HG03457 (cell line): ENCODE measurements around the gene NTM.

Experiments
- ATAC-seq: cut with Tn5 transposase; IDR thresholded peaks from one replicate; pipeline ENCODE4 v1.9.1; 2021; ENCODE audit warnings: moderate number of reproducible peaks; ENCODE audit not compliant: unreplicated experiment

Gene NTM

DNA sequence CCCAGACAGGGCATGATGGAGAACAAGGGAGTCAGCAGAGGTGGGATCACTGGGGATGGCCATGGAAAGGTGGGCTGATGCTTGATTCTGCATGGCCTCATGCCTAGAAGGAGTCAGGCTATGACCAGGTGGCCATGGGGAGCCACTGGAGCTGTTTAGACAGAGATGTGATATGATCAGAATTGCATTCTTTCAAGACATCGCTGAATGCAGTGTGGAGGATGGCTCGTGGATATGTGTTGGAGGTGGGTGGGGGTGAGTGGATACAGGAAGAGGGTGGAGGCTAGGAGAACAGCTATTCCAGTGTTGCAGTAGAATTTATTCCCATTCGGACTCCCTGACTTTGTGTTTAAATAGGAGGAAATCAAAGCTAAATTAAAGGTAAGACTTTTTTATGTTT, 841.1 kb downstream of the NTM start:
- no peak for ATAC-seq

DNA sequence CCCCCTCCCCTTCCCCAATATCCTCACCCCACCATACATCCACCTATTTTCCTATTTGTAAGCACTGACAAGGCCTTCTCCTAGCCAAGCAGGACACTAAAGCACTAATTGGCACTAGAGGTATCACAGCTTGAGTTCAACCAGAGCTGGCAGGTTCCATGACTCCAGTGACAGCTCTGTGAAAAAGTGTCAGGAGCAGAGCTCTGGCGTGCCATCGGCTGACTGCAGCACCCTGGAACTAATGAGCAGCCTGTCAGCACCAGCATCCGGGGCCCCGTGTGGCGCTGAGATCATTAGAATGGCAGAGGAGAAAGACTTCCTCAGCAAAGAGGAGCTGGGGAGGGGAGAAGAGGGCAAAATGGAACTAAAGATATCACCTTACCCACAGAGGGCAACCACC, 847.4 kb downstream of the NTM start:
- ATAC-seq = no peak

DNA sequence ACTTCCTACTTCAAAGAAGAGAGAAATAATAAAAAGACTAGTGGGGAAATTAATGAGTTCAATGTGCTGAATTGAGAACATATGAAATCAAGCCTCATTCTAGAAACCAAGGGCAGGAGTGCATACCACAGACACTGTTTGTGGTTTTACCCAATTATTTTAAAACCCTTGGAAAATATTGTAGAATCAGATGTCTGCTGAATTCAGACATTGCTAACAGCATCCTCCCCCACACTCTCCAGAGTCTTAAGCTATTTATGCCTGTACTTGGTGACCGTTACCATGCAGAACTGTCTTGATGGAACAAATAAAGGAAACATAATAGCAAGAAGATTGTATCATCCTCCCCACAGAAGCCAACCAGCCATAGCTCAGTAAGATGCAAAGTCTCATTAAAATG, 850.1 kb downstream of the NTM start:
- ATAC-seq = no peak

DNA sequence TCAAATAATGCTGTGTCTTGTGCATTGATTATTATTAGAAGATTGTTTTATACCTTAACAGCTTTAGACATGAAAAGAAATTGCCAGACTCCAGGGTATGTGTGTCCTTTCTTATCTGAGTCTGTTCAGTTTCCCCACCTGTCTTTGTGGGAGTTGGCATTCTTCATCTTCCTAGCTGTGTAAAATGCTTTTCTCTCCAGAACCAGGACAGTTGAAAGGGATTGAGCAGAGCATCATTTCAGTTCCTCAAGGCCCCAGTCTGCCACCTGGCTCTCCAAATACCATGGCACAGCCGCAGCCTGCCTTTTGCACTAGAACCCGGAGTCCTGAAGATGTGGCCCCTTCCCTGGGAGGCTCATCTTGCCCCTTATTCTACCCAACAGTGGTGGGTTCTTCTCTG, 851.9 kb downstream of the NTM start:
- ATAC-seq = no peak

DNA sequence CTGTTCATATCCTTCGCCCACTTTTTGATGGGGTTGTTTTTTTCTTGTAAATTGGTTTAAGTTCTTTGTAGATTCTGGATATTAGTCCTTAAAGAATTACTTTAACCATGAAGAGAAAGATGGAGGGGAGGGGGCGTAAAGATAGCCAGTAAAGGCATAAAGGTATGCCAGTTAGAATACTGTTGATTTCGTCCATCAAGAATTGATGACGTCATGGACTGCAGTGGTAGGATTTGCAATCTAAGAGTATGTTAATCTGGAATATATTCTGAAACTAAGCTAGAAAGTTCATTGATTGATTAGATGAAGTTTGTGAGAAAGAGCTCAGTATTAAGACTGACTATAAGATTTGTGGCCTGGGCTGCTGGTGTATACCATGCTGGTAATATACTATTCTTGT, 856.1 kb downstream of the NTM start:
- no peak for ATAC-seq

DNA sequence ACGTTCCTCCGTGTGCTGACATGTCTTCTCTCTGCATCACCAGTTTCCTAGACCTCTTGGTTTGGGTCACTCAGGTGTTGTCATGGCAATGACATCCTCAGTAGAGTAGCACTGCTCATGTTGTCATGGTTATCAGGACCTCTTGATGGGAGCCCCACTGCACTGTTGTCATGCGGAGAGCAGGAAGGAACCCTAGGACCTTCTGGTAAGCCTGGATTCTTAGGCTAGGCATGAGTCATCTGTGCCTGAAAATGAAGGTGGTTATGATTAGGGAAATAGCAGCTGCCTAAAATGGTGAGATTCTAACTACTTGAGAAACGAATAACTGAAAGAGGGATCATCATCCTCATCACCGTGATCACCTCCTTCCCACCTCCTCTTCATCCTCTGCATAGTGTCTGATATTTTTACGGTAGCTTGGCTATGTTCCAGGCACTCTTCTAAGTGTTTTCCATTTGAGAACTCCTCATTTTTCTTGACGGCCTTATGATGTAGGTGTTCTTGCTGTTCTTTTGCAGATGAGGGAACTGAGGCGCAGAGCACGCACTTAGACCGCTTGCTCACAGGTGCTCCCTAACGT, 858.4 kb downstream of the NTM start:
- ATAC-seq = no peak

DNA sequence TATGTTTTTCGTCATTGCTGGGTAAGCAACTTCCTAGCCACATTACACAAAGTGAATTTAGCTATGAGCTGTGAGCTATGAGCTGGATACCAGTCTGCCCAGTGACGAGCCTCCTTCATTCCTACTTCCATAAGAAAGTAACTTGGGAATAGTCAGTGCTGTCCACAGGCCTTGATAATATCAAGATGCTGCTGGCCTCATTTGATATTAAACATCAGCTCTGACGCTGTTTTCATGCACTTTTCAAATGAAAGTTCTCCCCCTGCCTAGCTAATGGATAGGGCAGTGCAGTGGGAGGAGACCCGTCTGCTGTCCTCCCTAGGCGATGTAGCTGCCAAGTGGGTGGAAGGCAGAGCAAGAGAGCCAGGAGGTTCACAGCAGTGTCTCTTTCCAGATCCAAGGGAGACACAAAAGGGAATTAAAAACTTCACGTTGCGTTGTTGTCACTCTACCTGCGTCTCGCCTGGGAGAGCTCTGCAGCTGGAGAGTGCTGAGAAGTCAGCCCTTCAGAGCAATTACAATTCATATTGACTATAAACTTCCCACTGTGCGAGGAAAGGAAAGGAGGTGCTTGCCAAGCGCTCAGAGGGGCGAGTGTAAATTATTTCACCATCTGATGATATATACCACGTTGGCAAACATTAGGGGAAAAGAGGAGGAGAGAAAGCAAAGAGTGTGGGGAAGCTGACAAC, 861.4 kb downstream of the NTM start:
- no peak for ATAC-seq

DNA sequence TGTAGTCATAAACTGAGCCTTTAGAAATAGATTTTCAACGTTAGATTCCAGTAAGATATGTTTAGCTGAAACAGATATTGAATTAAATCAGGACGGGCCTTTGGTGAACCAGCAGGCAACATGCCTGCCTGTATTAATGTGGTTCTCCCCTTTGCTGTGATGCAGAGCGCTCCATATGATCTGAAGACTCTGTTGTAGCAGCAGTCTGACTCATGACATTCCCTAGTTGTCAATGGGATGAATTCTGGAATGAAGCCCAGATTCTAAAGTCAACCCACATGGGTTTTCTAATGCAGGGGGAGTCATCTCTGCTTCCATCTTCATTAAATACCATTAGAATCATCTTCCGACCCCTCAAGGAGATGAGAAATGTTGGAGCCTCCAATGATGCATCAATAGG, 864.5 kb downstream of the NTM start:
- no peak for ATAC-seq

DNA sequence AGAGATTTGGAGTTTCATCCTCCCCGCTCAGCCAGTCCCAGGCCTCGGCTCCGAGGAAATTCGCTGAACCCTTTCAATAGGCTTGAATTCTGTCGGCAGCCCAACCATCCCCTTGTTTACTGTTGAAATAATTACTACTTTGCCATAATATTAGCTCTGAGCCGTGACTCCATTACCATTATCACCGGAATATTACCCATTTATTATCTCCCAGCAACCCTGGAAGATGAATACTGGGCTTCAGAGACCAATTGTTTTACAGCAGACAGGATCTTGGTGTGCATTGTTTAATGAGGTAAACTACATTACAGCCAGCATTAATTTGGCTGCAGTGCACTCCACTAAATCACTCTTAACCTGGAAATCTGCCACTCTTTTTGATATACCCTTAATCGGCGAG, 867.4 kb downstream of the NTM start:
- ATAC-seq = no peak

DNA sequence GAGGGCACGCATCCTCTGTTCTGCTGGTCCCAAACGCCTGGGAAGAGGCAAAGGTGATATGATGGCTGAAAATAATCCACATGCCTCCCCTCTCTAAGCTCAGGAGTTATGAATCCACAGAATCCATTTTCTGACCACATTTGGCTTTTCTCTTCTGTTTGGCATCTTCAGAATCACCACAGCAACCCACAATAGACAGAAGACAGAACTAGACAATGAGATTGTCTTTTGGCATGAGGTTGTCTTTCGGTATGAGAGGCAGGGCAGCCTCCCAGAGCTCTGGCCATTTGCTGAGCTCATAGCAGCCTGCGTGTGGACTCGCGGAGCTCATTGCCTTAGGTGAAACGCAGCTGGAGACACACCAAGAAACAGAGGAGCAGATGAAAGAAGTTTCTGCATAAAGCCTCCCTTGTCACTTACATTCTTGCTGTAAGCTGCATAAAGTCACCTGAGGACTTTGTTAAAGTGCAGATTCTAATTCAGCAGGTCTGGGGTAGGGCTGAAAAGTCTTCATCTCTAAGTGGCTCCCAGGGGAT, 868.0 kb downstream of the NTM start:
- no peak for ATAC-seq

DNA sequence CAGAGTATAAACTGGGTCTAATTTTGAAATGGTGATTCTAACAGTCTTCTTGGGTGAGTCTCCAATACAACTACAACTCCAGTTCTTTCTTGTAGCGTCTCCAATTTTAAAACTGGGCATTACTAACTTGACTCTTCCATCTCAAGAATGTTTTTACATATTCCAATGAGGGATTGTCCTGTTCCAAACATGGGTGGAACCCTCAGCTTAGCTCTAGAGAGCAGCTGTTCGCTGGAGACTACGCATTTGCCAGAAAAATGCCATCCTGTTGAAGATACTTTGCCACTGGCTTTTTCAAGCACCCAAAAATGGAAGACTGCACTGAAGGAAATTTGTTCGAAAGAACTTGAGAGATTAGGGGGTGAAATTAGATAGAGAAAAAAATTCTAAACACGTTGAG, 870.0 kb downstream of the NTM start:
- no peak for ATAC-seq

DNA sequence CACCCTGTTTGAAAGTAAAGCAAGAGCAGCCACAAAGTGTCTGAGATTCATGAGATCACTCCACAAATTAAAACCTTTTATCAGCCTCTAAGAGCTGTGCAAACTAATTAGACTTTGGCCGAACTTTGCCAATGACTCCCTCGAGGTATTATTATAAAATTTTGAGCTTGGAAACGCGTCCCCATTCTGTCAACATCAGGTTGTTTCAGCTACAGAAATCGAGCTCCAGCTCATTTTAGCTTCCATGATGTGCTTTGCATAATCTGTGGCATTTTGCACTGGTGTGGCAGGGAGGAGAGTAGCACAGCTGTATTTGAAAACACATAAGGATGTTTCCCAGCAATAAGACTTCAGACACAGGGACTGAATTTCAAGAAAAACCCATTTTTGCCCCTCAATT, 872.2 kb downstream of the NTM start:
- no peak for ATAC-seq

DNA sequence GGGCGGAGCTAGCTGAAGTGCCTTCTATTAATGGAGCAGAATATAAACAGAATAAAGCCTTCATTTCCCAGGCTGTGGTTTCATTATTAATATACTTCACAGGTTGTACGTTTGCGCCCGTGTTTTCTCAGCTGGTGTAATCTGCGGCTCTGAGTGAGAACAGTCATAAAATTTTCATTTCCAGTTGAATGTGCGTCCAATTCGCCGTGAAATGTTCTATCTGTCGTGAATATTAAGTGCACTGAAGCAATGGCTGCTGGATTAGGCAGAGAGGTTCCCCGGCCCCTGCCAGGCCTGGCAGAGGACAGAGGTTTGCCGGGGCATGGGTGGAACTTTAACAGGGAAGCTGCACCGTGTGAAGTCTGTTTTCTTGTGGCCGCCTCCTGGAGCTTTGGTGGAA, 874.4 kb downstream of the NTM start:
- ATAC-seq = no peak

DNA sequence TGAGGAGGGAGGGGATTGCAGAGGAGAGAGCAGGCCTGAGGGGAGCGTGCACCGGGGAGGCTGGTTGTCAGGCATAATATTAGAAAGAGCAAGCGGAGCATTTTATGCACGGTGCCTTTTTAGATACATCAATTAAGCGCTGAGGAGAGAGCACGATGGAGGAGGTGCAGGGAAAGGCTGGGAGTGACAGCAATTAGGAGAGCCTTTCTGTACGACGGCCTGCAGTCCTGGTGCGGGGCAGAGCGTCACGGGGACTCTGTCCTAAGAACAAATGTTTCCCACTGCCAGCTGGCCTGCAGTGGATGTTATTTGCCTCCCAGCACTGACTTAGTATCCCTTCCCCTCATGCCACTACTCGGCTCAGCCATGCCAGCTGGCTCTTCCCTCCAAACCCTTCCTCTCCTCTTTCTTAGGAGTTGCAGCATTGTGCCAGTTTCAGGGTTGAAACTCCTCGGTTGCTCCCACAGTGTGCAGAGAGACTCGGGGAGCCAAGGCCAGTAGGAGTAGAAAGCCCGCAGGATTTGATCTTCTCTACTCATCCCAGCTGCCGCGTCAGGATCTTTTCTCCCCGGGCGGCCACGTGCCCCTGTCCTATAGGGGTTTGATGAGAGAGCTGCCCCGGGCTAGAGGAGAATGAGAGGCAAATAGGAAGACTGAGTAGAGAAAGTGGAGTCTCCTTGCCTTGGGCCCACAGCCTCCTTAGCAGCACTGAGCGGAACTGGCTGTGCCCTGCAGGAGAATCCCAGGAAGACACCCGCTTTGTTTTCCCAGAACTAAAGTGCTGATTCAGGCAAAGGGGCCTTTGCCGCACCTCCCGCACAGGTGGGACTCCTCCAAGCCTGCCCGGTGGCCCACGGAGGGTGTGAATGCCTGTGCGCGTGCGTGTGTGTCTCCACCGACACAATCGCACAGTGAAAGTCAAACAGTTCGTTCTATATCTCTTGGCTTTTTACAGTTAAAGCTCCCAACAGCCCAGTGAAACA, 875.3 kb downstream of the NTM start:
- no peak for ATAC-seq

DNA sequence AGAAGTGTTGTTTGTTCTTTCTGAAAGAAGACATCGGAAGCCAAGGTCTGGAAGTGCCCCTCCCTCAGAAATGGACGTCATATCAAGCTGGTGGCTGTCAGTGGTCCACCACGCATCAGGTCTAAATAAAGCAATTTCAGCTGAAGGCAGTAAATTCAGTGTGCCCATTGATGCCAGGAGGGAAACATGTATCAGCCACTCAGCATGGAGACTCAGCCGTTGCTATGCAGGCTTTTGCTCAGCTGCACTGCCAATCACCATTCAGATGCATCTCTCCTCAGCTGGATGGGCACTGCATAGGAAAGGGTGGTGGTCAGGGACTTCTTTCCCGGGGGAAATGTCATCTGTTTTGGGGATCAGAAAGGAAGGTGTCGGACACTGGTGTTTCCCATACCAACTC, 878.2 kb downstream of the NTM start:
- ATAC-seq = no peak

DNA sequence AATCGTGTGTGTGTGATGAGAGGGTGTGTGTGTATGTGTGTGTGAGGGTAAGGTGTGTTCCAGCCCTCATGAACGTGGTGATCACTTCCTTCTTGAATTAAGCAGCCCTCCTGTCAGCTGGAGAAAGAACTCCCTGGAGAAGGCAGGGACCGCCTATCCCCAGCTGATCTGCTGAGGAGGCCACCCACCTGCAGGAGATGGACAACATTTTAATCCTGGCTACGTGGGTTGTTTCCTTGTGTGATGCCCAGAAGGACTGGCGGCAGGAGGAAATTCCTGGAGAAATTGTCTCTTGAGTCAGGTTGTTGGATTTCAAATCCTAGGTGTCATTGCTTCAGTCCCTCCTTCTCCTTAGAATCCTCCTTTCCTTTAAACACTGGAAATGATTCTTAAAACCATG, 878.8 kb downstream of the NTM start:
- no peak for ATAC-seq

DNA sequence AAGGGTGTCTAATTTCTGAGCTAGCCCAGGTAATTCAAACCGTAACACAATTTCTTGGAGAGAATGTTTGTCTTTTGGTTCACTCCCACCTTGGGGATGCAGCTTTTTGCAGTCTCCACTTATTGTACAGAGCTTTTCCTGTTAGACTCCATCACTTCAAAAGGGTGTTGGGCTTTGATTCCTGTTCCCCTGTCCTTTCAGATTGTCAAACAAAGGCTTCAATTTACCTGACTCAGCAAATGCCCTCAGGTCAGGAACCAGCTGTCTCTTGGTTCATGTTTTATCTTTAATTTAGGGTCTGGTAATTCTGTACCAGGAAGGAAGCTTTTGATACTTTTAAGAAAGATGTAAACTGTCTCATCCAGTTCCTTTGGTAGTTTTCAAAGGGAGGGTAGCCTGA, 880.6 kb downstream of the NTM start:
- ATAC-seq = no peak

DNA sequence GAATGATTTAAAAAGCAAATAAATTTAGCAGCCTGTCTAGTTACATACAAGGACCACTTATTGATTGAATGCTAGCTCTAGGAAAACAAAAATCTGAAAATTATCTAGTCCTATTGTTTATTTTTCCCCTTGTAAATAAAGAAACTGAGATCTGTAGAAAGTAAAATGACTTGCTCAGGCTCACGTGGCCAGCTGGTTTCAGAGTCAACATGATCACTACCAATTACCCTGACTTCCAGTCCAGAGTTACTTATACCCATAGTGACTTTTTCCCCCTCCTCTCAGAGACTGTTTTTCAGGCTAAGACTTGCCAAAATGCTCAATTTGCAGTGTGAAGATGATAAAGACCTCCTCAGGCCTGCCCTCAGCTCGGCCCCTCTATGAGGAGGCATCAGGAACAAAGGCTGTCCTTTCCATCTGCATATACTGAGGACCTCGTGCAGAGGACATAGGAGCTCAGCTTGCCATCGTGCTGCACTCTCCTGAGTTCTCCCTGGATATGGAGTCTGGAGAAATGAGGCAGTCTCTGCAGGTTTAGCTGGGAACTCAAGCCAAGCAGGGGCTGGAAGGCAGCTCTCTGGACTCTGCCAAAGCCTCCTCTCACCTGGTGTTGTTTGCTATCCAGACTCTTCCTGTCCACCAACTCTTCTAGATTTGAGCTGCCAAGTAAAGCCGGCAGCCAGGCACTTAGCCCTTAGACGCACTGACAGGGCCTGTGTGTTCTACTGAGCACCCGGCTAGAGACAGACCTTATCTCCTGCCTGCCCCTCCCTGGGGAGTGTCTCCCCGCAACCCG, 883.3 kb downstream of the NTM start:
- no peak for ATAC-seq

DNA sequence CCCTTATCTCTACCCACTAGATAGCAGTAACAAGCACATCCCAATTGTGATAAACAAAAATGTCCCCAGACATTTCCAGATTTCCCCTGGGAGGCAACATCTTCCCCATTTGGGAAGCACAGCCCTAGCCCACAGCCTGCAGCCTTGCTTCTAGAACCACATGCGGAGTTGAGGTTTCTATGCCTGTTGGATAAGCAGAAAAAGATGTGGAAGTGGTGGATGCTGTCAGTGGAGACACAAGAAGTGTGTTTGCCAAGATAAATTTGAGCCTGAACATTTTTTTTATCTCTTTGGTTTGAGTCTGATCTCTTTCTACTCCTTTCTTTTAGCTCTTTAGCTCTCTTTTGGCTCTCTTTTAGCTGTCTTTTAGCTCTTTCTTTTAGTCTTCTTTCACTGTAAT, 884.5 kb downstream of the NTM start:
- no peak for ATAC-seq

DNA sequence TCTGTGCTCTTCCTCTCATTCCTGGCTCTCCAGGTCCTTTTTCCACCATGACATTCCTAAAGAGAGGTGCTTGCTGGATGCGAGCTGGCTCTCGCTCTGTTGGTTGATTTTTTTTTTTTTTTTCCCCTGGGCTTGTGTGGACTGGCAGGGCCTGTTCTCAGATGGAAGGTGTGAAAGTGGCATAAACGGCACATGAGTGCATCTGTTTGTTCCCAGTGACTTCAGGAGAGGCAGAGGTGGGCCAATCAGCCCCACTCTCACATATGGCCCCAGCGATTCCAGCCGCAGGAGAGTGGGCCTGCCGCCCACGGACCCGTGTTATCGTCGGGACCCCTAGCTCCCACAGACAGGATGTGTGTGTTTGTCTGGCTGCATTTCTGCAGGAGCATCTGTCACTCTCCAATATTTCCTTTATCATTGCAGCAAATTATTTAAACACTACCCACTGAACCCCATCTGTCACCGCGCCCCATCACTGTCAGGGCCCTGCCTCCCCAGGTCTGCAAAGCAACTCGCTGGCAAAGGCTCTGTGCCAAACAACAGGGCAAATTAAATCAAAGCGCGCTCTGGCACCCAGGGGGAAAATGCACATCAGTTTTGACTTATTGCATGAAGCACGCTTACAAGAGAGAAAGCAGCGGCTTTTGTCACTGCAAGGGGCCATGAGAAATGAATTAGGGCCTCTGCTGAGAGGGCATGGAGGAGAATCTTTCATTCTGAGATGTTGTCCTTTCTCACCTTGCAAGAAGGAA, 886.3 kb downstream of the NTM start:
- ATAC-seq = no peak
